Fibroblast of mammary gland (primary cell): Measurements from ENCODE around the gene NFATC2.

Experiments
- DNase-seq: peaks from one replicate; pipeline ENCODE4 v3.0.0-alpha.2; 2010; ENCODE audit warnings: low read depth
- H3K4me3 ChIP-seq: 2 replicates; pipeline ENCODE4 v1.5.1; 2011; ENCODE audit warnings: low read depth, mild to moderate bottlenecking, low read length, moderate library complexity; ENCODE audit not compliant: control insufficient read depth
- TF ChIP-seq, protein P1 (sequence below): conservative IDR thresholded peaks from 2 replicates; pipeline ENCODE4 v1.5.1; 2011; ENCODE audit warnings: low read depth, low read length, inconsistent platforms; ENCODE audit not compliant: control insufficient read depth, insufficient read depth

Gene NFATC2

DNA sequence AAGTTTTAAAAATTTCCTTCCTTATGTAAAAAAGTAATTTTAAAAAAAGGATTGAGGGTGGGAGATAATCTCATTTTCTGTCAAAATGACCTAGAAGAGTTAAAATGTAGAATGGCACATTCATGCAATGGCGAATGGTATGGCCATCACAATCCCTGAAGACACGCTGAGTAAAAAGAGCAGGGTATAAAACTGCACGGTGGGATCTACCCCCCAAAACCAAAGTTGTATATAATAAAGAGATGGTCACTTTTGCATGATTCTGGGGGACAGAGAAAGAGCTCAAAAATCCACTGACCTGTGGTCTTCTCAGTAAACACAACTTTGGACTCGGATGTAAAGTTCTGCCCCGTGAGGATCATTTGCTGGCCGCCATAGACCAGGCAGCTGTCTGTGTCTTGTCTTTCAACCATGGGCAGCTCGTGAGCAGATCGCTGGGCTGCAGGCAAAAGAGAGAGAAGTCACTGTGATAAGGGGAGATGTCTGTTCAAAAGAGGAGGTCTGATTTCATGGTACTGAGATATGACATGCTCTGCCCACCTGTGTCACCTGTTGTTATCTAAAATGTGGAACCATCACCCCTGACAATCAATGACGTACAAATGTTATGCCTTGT lies 88.2 kb downstream of the NFATC2 start:
- no peak overlapping the region for H3K4me3 ChIP-seq
- TF ChIP-seq, protein P1, sequence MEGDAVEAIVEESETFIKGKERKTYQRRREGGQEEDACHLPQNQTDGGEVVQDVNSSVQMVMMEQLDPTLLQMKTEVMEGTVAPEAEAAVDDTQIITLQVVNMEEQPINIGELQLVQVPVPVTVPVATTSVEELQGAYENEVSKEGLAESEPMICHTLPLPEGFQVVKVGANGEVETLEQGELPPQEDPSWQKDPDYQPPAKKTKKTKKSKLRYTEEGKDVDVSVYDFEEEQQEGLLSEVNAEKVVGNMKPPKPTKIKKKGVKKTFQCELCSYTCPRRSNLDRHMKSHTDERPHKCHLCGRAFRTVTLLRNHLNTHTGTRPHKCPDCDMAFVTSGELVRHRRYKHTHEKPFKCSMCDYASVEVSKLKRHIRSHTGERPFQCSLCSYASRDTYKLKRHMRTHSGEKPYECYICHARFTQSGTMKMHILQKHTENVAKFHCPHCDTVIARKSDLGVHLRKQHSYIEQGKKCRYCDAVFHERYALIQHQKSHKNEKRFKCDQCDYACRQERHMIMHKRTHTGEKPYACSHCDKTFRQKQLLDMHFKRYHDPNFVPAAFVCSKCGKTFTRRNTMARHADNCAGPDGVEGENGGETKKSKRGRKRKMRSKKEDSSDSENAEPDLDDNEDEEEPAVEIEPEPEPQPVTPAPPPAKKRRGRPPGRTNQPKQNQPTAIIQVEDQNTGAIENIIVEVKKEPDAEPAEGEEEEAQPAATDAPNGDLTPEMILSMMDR: no peak
- no peak for DNase-seq

DNA sequence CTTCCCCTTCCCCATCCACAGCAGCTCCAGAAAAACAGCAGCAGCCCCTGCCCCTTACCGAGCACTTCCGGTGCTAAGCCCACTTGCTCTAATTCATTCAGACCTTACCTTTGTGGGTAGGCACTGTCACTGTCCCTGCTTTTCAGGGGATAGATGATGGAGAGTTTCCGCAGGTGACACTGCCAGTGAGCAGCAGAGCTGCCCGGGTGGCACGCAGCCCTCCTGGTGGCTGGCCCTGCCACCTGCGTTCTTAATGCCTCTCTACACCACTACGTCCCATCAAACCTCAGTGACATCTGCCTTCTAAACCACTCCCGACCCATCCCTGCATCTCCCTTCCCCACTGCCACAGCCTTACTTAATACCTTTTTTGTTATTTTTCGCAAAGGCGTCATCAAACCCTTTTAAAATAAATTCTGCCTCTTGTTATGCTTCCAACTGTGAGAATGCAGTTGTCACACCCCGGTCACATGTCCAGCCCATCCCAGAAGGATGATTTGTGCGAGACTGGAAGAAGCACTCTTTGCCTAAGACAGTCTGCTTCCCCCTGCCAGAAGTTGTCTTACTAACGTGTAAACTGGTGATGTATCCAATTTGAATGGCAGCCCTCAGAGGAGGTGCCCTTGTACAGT lies 89.7 kb downstream of the NFATC2 start:
- H3K4me3 ChIP-seq: no peak overlapping the region
- no peak for DNase-seq
- TF ChIP-seq, protein P1: no peak

- H3K4me3 ChIP-seq: no peak overlapping the region
- TF ChIP-seq, protein P1: no peak
- no peak for DNase-seq
Measured at GRCh38 chr20:51452091-51452613, 90.4 kb downstream of the NFATC2 start.

DNA sequence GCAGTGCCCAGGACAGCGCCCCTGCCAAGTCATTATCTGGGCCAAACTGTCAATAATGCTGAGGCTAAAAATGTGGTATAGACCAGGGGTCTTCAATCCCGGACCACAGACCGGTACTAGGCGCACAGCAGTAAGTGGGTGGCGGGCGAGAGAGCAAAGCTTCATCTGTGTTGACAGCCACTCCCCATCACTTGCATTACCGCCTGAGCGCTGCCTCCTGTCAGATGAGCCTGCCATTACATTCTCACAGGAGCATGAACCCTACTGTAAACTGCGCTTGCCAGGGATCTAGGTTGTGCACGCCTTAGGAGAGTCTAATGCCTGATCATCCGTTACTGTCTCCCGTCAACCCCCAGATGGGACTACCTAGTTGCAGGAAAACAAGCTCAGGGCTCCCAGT lies 91.0 kb downstream of the NFATC2 start:
- TF ChIP-seq, protein P1: no peak
- DNase-seq: no peak
- H3K4me3 ChIP-seq: no peak overlapping the region

DNA sequence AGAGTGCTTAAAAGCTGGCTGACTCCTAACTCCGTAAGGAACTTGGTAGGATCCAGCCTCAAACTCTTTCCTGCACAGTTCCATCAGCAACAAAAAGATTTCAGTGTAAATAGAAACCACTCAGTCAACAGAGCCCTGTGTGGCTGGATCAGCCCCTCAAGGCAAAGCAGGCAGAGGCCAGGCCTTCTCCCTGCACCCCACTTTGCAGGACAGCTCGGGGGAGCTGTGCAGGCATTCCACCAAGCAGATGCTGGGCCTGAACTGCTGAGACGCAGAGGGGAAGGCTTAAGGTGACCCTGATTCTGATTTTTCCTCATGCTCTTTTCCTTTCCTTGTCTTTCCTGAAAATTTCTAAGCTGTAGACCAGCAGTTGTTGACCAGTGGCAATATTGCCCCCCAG lies 91.5 kb downstream of the NFATC2 start:
- no peak overlapping the region for H3K4me3 ChIP-seq
- TF ChIP-seq, protein P1: no peak
- no peak for DNase-seq

GRCh38 chr20:51450221-51450712 lies 92.3 kb downstream of the NFATC2 start:
- peak; percentile 47 for DNase-seq
- TF ChIP-seq, protein P1: no peak

More at GRCh38 chr20:51450221-51450712, 92.3 kb downstream of the NFATC2 start:
- no peak overlapping the region for H3K4me3 ChIP-seq
